PFSK-1 (cell line): ENCODE data around the gene CLEC4F.

Experiments used
- FOXP2 ChIP-seq: optimal IDR thresholded peaks from 2 replicates; pipeline ENCODE3; 2011; ENCODE audit warnings: borderline replicate concordance, control low read depth, inconsistent platforms; ENCODE audit not compliant: insufficient read depth; ENCODE audit errors: extremely low read length, extremely low read depth
- POLR2AphosphoS5 ChIP-seq: IDR thresholded peaks from 2 replicates; pipeline ENCODE4 v1.6.1; 2012; ENCODE audit warnings: low read depth, mild to moderate bottlenecking, control low read depth, low read length, moderate library complexity
- SIN3A ChIP-seq: IDR thresholded peaks from 2 replicates; pipeline ENCODE4 v1.6.1; 2012; ENCODE audit warnings: mild to moderate bottlenecking, low read length, moderate library complexity, borderline replicate concordance; ENCODE audit not compliant: insufficient read depth
- TAF1 ChIP-seq: IDR thresholded peaks from 2 replicates; pipeline ENCODE4 v1.6.1; 2012; ENCODE audit warnings: low read length, control low read depth, borderline replicate concordance; ENCODE audit not compliant: insufficient read depth
- TF ChIP-seq, protein P1 (sequence below), 2 experiments: IDR thresholded peaks; 2 replicates each; pipeline versions ENCODE4 v1.6.1 to v1.8.0; 2011 to 2012; ENCODE audit warnings: low read depth in 2 of 2, low read length in 2 of 2, control low read depth in 1 of 2, inconsistent platforms in 1 of 2, mild to moderate bottlenecking in 1 of 2, moderate library complexity in 1 of 2; ENCODE audit not compliant: insufficient read depth in 1 of 2

Gene CLEC4F

DNA sequence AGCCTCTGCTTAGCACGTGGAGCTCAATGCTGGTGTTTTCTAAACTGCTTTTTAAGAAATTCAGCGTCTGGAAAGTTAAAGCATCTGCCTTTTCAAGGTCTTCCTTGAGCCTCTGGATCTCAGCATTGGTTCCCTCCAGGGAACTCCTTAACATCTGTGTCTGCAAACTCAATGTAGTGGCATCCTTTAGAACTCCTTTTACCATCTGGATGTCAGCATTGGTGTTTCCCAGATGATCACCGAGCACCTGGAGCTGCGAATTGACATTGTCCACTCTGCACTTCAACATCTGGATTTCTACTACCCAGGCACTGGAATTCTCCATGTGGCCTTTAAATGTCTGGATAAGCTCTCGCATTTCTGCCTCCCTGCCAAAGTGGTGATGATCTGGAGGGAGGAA lies 3.7 kb downstream of the CLEC4F start:
- TF ChIP-seq SIN3A (no peak), FOXP2 (no peak), POLR2AphosphoS5 (no peak), TAF1 (no peak)
- TF ChIP-seq, protein P1, sequence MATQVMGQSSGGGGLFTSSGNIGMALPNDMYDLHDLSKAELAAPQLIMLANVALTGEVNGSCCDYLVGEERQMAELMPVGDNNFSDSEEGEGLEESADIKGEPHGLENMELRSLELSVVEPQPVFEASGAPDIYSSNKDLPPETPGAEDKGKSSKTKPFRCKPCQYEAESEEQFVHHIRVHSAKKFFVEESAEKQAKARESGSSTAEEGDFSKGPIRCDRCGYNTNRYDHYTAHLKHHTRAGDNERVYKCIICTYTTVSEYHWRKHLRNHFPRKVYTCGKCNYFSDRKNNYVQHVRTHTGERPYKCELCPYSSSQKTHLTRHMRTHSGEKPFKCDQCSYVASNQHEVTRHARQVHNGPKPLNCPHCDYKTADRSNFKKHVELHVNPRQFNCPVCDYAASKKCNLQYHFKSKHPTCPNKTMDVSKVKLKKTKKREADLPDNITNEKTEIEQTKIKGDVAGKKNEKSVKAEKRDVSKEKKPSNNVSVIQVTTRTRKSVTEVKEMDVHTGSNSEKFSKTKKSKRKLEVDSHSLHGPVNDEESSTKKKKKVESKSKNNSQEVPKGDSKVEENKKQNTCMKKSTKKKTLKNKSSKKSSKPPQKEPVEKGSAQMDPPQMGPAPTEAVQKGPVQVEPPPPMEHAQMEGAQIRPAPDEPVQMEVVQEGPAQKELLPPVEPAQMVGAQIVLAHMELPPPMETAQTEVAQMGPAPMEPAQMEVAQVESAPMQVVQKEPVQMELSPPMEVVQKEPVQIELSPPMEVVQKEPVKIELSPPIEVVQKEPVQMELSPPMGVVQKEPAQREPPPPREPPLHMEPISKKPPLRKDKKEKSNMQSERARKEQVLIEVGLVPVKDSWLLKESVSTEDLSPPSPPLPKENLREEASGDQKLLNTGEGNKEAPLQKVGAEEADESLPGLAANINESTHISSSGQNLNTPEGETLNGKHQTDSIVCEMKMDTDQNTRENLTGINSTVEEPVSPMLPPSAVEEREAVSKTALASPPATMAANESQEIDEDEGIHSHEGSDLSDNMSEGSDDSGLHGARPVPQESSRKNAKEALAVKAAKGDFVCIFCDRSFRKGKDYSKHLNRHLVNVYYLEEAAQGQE (IDR thresholded peaks at IDR 0.05; ENCODE audit: insufficient read depth in 1 of 2, low read depth in 2 of 2, low read length in 2 of 2): no peak

- TF ChIP-seq TAF1 (no peak), SIN3A (no peak), FOXP2 (no peak), POLR2AphosphoS5 (no peak)
- TF ChIP-seq, protein P1 (IDR thresholded peaks at IDR 0.05; ENCODE audit: insufficient read depth in 1 of 2, low read depth in 2 of 2, low read length in 2 of 2): no peak
Observed at GRCh38 chr2:70808983-70809958, 11.1 kb downstream of the CLEC4F start.

DNA sequence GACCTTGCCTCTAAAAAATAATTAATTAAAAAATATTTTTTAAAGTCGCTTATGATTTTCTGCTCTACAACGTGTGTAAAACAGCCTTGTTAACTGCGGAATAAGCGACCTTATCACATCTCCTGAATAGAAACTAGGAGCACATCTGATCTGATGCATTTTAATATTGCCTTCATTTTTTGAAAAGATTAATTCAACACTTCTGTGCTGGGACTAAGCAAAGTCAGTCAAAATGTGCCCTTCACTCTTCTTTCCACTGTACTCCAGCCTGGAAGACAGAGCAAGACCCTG lies 12.6 kb downstream of the CLEC4F start:
- no peak for TF ChIP-seq FOXP2
- no peak for TF ChIP-seq POLR2AphosphoS5
- no peak for TF ChIP-seq TAF1
- no peak for TF ChIP-seq SIN3A
- TF ChIP-seq, protein P1 (IDR thresholded peaks at IDR 0.05; ENCODE audit: insufficient read depth in 1 of 2, low read depth in 2 of 2, low read length in 2 of 2): no peak

- TF ChIP-seq, protein P1 (IDR thresholded peaks at IDR 0.05; ENCODE audit: insufficient read depth in 1 of 2, low read depth in 2 of 2, low read length in 2 of 2): no peak
- TF ChIP-seq FOXP2 (no peak), TAF1 (no peak), POLR2AphosphoS5 (no peak), SIN3A (no peak)
Observed at GRCh38 chr2:70807102-70807827, 13.1 kb downstream of the CLEC4F start.
